GM18519 (cell line): ENCODE measurements around the gene LTB.
A peak's percentile ranks its signal among the peaks of the same experiment; 100 is the strongest.

Source experiments
- ATAC-seq: cut with Tn5 transposase; IDR thresholded peaks from one replicate; pipeline ENCODE4 v1.9.1; 2021; ENCODE audit warnings: mild to moderate bottlenecking, moderate library complexity; ENCODE audit not compliant: unreplicated experiment, low FRiP score

Gene LTB, protein sequence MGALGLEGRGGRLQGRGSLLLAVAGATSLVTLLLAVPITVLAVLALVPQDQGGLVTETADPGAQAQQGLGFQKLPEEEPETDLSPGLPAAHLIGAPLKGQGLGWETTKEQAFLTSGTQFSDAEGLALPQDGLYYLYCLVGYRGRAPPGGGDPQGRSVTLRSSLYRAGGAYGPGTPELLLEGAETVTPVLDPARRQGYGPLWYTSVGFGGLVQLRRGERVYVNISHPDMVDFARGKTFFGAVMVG

DNA sequence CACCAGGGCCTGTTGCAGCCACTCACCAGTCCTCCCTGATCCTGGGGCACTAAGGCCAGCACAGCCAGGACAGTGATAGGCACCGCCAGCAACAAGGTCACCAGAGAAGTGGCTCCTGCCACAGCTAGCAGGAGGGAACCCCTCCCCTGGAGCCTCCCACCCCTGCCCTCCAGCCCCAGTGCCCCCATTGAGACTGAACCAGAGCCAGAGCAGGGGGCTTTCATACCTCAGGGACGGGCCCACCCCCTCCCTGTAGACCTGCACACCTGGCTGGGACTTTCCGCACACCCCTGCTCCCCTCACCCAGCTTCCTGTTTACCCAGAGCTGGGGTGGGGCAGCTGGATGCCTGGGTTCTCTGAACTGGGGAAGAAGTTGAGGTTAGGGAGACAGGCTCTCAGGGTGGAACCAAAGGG lies at the start of gene LTB:
TSS of gene LTB (minus strand) at position 195 of the 414 bp plus-strand sequence. CDS start at position 188, 7 bp downstream.
- ATAC-seq = no peak

- no peak for ATAC-seq
These were observed 49.6 kb upstream of the LTB start for GRCh38 chr6:31631681-31632278.

DNA sequence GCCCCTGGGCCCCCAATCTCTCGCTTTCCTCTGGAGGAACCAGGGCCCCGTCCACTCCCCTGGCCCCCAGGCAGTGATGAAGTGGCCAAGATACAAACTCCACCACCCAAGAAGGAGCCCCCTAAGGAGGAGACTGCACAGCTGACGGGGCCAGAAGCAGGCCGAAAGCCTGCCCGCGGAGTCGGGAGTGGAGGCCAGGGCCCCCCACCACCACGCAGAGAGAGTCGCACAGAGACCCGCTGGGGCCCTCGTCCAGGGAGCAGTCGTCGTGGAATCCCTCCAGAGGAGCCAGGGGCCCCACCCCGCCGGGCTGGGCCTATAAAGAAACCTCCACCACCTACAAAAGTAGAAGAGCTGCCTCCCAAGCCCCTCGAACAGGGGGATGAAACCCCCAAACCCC lies 49.0 kb upstream of the LTB start:
- no peak for ATAC-seq

GRCh38 chr6:31630177-31630934 lies 48.1 kb upstream of the LTB start:
- ATAC-seq = no peak

DNA sequence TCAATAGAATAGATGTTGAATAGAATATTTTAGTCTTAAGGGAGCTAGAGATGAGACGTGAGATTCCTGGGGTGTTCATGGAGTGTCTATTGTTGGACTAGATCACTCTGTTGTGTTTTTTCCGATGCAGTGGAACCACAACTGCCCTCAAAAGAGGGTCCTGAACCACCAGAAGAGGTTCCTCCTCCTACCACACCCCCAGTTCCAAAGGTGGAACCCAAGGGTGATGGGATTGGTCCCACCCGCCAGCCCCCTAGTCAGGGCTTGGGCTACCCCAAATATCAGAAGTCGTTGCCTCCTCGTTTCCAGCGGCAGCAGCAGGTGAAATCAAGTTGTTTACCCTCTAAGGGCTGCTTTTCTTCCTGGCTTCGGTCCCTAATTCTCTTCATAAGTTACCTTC lies 46.8 kb upstream of the LTB start:
- ATAC-seq = no peak

- no peak for ATAC-seq
These were observed 45.6 kb upstream of the LTB start for GRCh38 chr6:31627690-31628287.

GRCh38 chr6:31626952-31627351 lies 44.7 kb upstream of the LTB start:
- ATAC-seq = no peak

DNA sequence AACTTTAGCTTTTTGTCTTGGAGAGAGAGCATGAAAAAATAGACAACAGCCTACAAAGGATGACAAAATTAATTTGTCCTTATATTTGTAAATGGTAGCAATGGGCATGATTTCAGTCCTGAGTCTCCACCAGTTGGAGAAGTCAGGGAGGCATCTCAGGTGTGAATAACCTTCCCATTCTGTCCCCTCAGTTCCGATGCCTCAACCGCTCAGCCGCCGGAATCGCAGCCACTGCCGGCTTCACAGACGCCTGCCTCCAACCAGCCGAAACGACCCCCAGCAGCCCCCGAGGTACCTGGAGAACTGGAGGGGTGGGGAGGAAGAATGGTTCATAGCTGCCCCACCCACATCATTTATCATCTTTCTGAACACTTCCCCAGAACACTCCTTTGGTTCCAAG lies 41.8 kb upstream of the LTB start:
- no peak for ATAC-seq

GRCh38 chr6:31622684-31623091 lies 40.5 kb upstream of the LTB start:
- no peak for ATAC-seq

GRCh38 chr6:31621991-31622390 lies 39.8 kb upstream of the LTB start:
- no peak for ATAC-seq

DNA sequence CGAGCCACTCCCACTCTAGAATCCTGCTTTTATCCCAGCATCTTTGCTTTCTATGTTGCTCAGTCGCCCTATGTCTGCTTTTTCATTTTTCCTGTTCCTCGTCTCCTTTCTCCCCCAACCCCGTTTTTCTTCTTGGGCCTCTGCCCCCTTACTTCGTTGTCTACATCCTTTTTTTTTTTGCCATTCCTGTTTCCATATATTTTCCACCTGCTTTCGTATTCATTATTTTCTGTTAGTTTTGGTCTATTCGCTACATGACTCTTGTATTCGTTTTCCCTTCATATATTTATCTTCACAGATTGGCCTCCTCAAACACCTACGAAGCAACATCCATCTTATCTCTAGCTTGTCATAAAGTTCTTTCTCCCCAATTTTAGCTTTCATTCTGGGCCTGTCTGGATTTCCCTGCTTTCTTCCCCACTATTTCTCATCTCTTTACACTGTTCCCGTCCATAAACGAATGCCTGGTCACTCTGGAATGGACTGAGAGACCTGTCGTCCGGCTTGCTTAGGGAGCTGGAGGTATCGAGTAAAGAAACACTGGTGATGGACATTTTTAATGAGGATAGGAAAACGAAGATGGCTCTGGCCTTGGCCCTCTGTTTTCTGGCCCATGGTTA lies 39.2 kb upstream of the LTB start:
- ATAC-seq = no peak

GRCh38 chr6:31620586-31621319 lies 38.5 kb upstream of the LTB start, which contains the start of gene PRRC2A:
Gene PRRC2A, plus strand, starts transcription at chr6:31620715. Its CDS starts 2,075 bp downstream, at chr6:31622790.
- peak; percentile 31 for ATAC-seq

- peak; percentile 47 for ATAC-seq
These were observed 37.8 kb upstream of the LTB start for GRCh38 chr6:31619805-31620585.

DNA sequence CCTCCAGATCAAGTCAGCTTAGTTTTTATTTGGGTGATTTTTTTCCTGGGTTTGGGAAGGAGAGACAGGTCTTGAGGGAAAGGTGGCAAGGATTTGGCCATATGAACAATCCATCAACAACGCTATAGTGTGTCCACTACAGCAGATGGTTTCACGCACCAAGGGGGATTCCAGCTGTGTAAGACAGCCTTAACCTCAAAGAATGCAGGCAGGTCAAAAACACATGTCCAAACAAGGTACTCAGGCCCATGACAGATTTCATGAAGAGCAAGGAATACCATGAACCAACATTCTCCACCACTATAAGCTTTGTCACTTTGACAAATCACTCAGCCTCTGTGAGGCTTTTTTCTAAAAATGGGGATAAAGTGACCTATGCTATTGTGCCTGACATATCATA lies 34.8 kb upstream of the LTB start:
- ATAC-seq = no peak

DNA sequence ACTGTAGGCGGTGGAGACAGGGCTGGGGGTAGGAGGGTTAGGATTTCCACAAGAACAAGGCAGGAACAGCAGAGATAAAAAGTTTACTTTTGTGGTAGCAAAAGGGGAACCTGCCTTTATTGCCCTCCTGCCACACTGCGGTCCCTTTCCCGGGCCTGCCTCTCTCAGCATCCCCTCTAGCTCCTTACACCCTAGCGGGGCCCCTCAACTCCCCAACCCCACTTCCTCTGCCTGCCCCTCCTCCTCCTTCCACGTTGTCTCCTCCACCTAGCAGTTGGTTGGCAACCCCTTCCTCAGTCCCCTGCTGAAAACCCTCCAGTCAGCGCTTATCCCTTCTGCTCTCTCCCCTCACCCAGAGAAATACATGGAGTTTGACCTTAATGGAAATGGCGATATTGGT lies 33.5 kb upstream of the LTB start:
- no peak for ATAC-seq

GRCh38 chr6:31614684-31615578 lies 32.7 kb upstream of the LTB start, which contains the start of gene AIF1:
Gene AIF1, plus strand, starts transcription at chr6:31615234. Its CDS starts 96 bp downstream, at chr6:31615330.
- no peak for ATAC-seq

DNA sequence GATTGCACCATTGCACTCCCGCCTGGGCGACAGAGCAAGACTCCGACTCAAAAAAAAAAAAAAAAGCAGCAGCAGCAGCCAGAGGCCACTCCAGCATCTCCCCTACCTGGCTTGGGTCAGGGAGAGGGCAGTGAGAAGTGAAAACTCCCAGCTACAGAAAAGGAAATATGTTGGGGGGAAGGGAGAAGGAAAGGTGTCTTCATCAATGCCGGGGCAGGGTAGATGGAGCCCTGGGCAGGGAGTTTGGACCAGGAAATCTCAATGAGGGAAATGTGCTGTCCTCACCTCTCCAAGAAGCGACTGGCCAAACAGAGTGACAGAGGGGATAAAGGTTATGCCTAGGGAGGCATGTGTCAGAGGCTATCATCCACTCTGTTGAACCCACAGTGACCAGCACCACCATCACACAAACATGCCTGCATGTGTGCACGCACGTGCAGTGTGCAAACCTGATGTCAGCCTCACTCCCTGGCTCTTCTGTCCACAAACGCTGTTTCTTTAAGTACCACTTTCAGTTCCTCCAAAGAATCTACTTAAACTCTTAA lies 31.9 kb upstream of the LTB start:
- no peak for ATAC-seq

DNA sequence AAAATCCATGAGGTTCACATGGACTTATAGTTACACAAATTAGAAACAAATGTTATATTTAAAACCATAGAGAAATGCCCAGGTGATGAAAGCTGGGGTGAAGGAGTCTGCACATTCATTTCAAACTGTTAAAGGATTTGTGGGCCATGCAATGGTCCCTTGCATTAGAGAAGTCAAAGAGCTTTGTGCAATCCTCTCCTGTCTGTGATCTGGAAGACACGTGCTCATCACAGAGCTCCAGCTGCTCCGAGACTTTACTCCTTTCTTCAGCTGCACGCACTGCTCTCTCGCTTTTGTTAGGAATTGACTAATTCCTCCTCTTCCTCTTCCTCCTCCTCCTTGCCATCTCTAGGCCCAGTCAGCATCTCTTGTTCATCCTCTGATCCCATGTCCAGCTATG lies 28.7 kb upstream of the LTB start:
- no peak for ATAC-seq
